Tibial artery (tissue), 4 donors: Measurements from ENCODE around the gene ADH5.

ENCODE experiments used
- DNase-seq, 2 donors: peaks; one replicate each; pipeline ENCODE4 v3.0.0-alpha.2; 2019
- H3K27ac ChIP-seq, 2 donors: fragments of 200-600 bp; sonication (generic) in 1 of 2; 1 replicate in 1 of 2; 2 replicates in 1 of 2; pipeline ENCODE4 v1.5.1; 2018 to 2019; ENCODE audit warnings: mild to moderate bottlenecking in 1 of 2
- H3K27me3 ChIP-seq, 2 donors: fragments of 200-600 bp; sonication (generic) in 1 of 2; one replicate each; pipeline versions ENCODE4 v1.5.1 to v1.6.0; 2016 to 2019
- H3K36me3 ChIP-seq, 3 donors: fragments of 200-600 bp; sonication (generic) in 2 of 3; one replicate each; pipeline ENCODE4 v1.5.1; 2016 to 2019; ENCODE audit warnings: mild to moderate bottlenecking in 2 of 3
- H3K4me1 ChIP-seq, 4 donors: fragments of 200-600 bp; sonication (generic) in 2 of 4; 1 replicate in 3 of 4; 2 replicates in 1 of 4; pipeline ENCODE4 v1.5.1; 2016 to 2019
- H3K4me3 ChIP-seq, 2 donors: fragments of 200-600 bp; sonication (generic) in 1 of 2; 1 replicate in 1 of 2; 2 replicates in 1 of 2; pipeline ENCODE4 v1.5.1; 2018 to 2019; ENCODE audit warnings: mild to moderate bottlenecking in 2 of 2
- H3K9me3 ChIP-seq, 3 donors: fragments of 200-600 bp; sonication (generic) in 1 of 3; one replicate each; pipeline ENCODE4 v1.5.1; 2016 to 2019
- intact Hi-C: fragments of 100-400 bp; cut with DNase I; formaldehyde crosslinking; loops from one replicate; pipeline ENCODE4 v1.15.0; 2023; ENCODE audit warnings: low total_unique reads
- TF ChIP-seq, protein P1 (sequence below), 2 experiments: fragments of 200-600 bp in 1 of 2; fragments of 450-650 bp in 1 of 2; IDR thresholded peaks; one replicate each; pipeline ENCODE4 v1.5.1; 2017 to 2019; ENCODE audit warnings: antibody characterized with exemption in 2 of 2, mild to moderate bottlenecking in 1 of 2, moderate library complexity in 1 of 2

Gene ADH5

DNA sequence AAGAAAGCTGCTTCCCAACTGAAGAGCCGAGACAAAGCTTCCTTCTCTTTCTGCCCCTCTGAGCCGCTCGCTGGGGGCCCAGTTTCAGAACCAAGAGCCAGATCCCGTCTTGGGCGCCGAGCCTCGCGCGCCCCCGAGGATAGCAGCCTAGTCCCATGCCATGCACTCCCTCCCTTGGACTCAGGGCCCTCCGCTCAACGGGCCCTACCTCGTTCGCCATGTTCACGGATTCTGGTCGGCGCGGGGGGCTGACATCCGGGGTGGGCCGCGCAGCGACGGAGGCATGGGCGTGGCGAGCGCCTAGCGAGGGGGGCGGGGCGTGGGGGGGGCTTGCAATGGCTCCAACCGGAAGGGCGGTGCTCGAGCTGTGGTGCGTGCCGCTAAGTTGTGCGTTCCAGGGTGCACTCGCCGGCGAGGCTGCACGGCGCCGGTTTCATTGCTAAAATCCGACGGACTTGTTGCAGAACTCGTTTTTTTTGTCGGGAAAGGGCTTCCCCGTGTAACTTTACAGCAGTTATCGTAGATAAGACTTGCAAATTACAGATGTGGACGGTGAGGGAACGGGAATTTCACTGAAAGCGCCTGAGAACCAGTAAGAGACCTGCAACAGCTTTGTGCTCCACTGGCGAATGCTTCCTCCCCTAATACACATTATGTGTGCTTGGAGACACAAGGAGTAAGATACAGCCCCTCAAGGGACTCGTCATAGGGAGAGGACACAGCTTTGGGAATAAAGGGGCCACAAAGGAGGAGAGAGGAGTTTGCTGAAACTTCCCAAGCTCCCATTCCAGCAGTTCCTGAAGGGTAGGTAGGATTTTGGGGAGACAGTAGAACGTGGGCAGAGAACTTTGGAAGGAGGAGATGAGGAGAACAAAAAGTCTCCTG, at the start of gene ADH5:
Gene ADH5 (minus strand): TSS at position 308 of the 885 bp plus-strand sequence. CDS start 88 bp downstream, at position 220.
- H3K4me1 ChIP-seq, result peaks cover 0 to 61% (median 14%) of the 10 kb centered on the region in 4 donors
- peaks cover 18 to 21% (median 19%) of the 10 kb centered on the region in 3 donors for H3K36me3 ChIP-seq
- peak within 1 kb of the TSS; percentile 82 to 86 for H3K4me3 ChIP-seq
- H3K27ac ChIP-seq, result peak within 1 kb of the TSS; percentile 95 to 98
- DNase-seq, result peak; percentile 90 to 94
- intact Hi-C loops, result loop anchor here (10.0 kb wide), 1 partner anchor 164 kb away; the partner anchor contains the start of gene EIF4E
- TF ChIP-seq, protein P1, sequence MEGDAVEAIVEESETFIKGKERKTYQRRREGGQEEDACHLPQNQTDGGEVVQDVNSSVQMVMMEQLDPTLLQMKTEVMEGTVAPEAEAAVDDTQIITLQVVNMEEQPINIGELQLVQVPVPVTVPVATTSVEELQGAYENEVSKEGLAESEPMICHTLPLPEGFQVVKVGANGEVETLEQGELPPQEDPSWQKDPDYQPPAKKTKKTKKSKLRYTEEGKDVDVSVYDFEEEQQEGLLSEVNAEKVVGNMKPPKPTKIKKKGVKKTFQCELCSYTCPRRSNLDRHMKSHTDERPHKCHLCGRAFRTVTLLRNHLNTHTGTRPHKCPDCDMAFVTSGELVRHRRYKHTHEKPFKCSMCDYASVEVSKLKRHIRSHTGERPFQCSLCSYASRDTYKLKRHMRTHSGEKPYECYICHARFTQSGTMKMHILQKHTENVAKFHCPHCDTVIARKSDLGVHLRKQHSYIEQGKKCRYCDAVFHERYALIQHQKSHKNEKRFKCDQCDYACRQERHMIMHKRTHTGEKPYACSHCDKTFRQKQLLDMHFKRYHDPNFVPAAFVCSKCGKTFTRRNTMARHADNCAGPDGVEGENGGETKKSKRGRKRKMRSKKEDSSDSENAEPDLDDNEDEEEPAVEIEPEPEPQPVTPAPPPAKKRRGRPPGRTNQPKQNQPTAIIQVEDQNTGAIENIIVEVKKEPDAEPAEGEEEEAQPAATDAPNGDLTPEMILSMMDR (IDR thresholded peaks at IDR 0.05), result no peak
- H3K9me3 ChIP-seq, result no peaks in the 10 kb centered on the region
- H3K27me3 ChIP-seq, result no peaks in the 10 kb centered on the region

DNA sequence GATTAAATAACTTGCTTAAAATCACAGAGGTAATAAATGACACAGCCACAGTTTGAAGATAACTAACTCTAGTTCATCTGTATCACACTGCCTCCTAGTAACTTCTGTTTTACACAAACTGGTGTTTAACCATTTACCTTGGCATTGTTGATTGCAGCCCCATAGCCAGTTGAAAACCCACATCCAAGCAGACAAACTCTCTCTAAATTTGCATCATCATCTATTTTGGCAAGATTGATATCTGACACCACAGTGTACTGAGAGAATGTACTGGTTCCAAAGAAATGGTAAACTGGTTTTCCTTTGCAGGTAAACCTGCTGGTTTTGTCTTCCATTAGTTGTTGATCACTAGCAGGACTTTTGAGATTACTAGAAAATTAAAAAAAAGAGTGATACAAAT, 47.7 kb upstream of the ADH5 start:
- DNase-seq, result no peak
- H3K27me3 ChIP-seq, result no peaks in the 10 kb centered on the region
- H3K36me3 ChIP-seq, result peaks cover 0 to 8% (median 3%) of the 10 kb centered on the region in 3 donors
- no peaks in the 10 kb centered on the region for H3K4me1 ChIP-seq
- intact Hi-C loops, result no loop called here
- H3K4me3 ChIP-seq, result no peak overlapping the region
- H3K27ac ChIP-seq, result no peak overlapping the region
- H3K9me3 ChIP-seq, result no peaks in the 10 kb centered on the region
- TF ChIP-seq, protein P1 (IDR thresholded peaks at IDR 0.05), result no peak

DNA sequence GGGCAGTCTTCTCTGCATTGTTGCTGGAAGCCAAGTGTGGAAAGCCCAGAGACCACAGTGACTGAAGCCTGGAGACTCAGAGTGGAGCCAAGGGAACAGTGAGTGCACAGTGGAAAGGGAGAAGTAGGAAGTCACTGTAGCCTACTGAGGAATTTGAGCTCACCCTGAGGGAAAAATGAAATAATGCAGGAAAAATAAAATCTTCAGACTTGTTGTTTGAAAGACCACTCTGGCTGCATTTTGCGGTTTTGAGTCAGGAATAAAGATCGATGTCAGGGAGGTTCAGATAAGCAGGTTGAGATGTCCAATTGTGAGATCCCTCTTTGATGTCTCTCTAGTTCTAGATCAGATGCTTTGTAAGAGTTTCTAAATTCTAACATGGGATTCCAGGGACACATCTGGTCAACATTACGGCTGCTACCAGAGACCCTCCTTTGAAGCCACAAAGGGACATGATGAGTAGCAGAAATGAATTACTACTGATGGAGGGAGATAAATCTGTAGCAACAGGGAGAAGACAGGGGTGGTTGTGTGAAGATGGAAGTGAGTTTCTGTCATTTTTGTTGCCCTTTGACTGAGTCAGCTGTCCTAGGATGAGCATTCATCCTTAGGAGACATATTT, 47.1 kb upstream of the ADH5 start:
- no peaks in the 10 kb centered on the region for H3K4me1 ChIP-seq
- H3K27ac ChIP-seq, result no peak overlapping the region
- intact Hi-C loops, result no loop called here
- no peak overlapping the region for H3K4me3 ChIP-seq
- H3K36me3 ChIP-seq, result peaks cover 0 to 8% (median 3%) of the 10 kb centered on the region in 3 donors
- no peaks in the 10 kb centered on the region for H3K9me3 ChIP-seq
- DNase-seq, result no peak
- TF ChIP-seq, protein P1 (IDR thresholded peaks at IDR 0.05), result no peak
- H3K27me3 ChIP-seq, result no peaks in the 10 kb centered on the region

DNA sequence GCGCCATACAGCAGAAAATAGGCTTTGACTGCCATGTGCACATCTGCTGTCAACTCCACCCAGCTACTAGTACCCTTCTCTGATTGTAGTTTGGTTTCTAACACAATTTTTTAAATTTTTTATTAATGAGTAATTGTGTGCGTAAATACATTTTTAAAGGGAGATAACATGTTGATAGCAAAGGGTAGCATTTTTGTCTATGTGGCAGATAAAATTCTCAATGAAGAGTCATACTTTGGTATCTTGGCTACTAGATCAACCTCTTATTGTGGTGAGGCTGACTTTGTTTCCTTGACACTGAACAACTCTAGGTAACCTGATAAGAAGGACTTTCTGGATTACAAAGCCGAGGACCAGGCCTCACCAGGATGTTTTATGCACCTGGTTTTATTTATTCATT, 46.0 kb upstream of the ADH5 start:
- no peaks in the 10 kb centered on the region for H3K9me3 ChIP-seq
- H3K4me3 ChIP-seq, result no peak overlapping the region
- TF ChIP-seq, protein P1 (IDR thresholded peaks at IDR 0.05), result no peak
- peaks cover 0 to 3% (median 0%) of the 10 kb centered on the region in 4 donors for H3K4me1 ChIP-seq
- no peak for DNase-seq
- intact Hi-C loops, result no loop called here
- no peak overlapping the region for H3K27ac ChIP-seq
- H3K36me3 ChIP-seq, result peaks cover 0 to 8% (median 3%) of the 10 kb centered on the region in 3 donors
- no peaks in the 10 kb centered on the region for H3K27me3 ChIP-seq

DNA sequence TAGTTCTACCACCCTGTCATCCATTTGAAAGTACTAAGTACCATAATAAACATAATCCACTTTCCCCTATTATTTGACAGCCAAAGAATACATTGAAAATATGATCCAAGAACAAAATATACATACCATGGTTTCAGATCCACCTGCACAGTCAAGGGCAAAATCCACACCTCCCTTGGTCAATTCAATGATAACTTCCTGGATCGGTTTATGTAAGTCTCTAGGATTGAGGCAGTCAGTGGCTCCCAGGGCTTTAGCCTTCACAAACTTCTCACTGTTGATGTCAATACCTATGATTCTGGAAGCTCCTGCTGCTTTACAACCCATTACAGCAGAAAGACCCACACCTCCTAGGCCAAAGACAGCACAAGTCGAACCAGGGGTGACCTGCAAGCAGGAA, 42.8 kb upstream of the ADH5 start:
- no peak overlapping the region for H3K4me3 ChIP-seq
- H3K36me3 ChIP-seq, result peaks cover 0 to 8% (median 3%) of the 10 kb centered on the region in 3 donors
- H3K4me1 ChIP-seq, result peaks cover 0 to 13% (median 0%) of the 10 kb centered on the region in 4 donors
- intact Hi-C loops, result no loop called here
- TF ChIP-seq, protein P1 (IDR thresholded peaks at IDR 0.05), result no peak
- H3K27ac ChIP-seq, result no peak overlapping the region
- no peak for DNase-seq
- H3K9me3 ChIP-seq, result no peaks in the 10 kb centered on the region
- no peaks in the 10 kb centered on the region for H3K27me3 ChIP-seq
